Measurements from ENCODE around the gene ATP5F1E.

The ATP5F1E gene

DNA sequence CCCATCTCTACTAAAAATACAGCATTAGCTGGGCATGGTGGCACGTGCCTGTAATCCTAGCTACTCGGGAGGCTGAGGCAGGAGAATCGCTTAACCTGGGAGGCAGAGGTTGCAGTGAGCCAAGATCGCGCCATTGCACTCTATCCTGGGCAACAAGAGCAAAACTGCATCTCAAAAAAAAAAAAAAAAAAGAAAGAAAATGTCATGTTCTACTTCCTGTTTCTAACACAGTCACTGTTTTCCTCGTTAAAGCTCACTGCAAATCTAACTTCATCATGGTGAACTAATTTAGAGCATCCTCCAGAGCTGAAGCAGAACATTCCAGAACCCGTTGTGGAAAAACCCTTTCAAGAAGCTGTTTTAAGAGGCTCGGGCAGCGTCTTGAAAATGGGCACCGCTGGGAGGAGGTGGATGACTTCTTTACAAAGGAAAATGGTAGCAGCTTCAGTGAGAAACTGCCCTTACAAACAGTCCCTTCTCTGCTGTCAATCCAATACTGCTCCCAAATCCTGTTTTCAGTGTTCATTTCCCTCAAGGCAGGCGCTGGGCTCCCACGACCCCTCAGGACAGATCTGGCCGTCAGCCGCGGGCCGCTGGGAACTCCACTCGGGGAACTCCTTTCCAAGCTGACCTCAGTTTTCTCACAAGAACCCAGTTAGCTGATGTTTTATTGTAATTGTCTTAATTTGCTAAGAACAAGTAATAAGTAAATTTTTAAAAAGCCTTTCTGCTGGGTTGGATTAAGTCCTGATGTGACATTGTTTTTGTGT, 37.6 kb downstream of the ATP5F1E start:
- Histone ChIP-seq H3K27ac (ENCODE audit: low read length) (no peak overlapping the region), H3K4me1 (ENCODE audit: insufficient read depth, low read length) (no peaks in the 10 kb centered on the region), H4K20me1 (ENCODE audit: insufficient read depth, low read length) (peaks cover 14% of the 10 kb centered on the region; the same call in 1 of the 2 replicates), H3K27me3 (ENCODE audit: insufficient read depth, low read length, poor library complexity) (no peaks in the 10 kb centered on the region), H3K4me3 (ENCODE audit: low read depth in 1 of 2, low read length in 2 of 2) (no peak overlapping the region), H3K79me2 (ENCODE audit: insufficient read depth, low read length) (no peaks in the 10 kb centered on the region), H3K36me3 (ENCODE audit: insufficient read depth, low read length) (peaks cover 66% of the 10 kb centered on the region), H3K9ac (ENCODE audit: low read depth, low read length) (no peak overlapping the region), H2AFZ (ENCODE audit: low read depth, low read length) (no peak overlapping the region), H3K9me3 (ENCODE audit: insufficient read depth, low read length, severe bottlenecking) (no peaks in the 10 kb centered on the region), H3K4me2 (ENCODE audit: insufficient read depth, low read length) (no peak overlapping the region)
- TF ChIP-seq EZH2 (IDR thresholded peaks at IDR 0.05; ENCODE audit: borderline replicate concordance, low read depth, low read length, severe bottlenecking), result no peak
- TF ChIP-seq, protein P1, sequence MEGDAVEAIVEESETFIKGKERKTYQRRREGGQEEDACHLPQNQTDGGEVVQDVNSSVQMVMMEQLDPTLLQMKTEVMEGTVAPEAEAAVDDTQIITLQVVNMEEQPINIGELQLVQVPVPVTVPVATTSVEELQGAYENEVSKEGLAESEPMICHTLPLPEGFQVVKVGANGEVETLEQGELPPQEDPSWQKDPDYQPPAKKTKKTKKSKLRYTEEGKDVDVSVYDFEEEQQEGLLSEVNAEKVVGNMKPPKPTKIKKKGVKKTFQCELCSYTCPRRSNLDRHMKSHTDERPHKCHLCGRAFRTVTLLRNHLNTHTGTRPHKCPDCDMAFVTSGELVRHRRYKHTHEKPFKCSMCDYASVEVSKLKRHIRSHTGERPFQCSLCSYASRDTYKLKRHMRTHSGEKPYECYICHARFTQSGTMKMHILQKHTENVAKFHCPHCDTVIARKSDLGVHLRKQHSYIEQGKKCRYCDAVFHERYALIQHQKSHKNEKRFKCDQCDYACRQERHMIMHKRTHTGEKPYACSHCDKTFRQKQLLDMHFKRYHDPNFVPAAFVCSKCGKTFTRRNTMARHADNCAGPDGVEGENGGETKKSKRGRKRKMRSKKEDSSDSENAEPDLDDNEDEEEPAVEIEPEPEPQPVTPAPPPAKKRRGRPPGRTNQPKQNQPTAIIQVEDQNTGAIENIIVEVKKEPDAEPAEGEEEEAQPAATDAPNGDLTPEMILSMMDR (IDR thresholded peaks at IDR 0.05; ENCODE audit: borderline replicate concordance, extremely low read depth, low read length, poor library complexity, severe bottlenecking), result no peak
- ATAC-seq (ENCODE audit: insufficient read depth, low read depth), result no peak
- DNase-seq, result no peak

DNA sequence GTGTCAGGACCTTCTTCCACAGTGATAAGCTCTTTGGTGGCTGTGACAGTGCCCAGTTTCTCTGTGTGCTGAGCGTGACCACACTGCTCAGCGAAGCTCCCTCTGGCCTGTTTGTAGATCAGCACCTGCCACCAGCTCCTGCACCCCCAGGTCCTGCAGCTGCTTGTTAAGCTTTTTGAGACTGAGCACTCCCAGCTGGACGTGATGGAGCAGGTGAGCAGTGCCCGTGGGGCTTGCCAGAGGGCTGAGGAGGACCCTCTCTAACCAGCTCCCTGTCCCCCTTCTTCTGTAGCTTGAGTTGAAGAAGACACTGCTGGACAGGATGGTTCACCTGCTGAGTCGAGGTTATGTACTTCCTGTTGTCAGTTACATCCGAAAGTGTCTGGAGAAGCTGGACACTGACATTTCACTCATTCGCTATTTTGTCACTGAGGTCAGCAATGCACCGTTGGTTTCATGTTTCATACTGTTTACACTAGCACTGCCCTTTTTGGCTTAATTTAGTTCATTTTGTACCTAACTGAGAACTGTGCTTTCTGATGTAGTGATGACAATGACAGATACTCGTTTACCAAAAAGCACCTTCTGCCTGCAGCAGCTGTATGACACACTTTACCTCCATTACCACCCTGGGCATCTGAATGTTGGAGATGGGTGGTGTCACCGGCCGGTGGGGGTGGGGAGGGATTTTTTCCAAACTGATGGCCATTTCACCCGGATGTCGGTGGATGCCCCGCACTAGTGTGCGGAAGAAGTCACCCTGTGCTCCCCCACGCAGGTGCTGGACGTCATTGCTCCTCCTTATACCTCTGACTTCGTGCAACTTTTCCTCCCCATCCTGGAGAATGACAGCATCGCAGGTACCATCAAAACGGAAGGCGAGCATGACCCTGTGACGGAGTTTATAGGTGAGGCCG, 38.5 kb downstream of the ATP5F1E start:
- Histone ChIP-seq H4K20me1 (ENCODE audit: insufficient read depth, low read length) (peaks cover 18% of the 10 kb centered on the region; the same call in 1 of the 2 replicates), H3K4me1 (ENCODE audit: insufficient read depth, low read length) (no peaks in the 10 kb centered on the region), H3K9me3 (ENCODE audit: insufficient read depth, low read length, severe bottlenecking) (no peaks in the 10 kb centered on the region), H3K79me2 (ENCODE audit: insufficient read depth, low read length) (no peaks in the 10 kb centered on the region), H3K4me3 (ENCODE audit: low read depth in 1 of 2, low read length in 2 of 2) (no peak overlapping the region), H3K4me2 (ENCODE audit: insufficient read depth, low read length) (no peak overlapping the region), H3K27me3 (ENCODE audit: insufficient read depth, low read length, poor library complexity) (no peaks in the 10 kb centered on the region), H3K36me3 (ENCODE audit: insufficient read depth, low read length) (peaks cover 76% of the 10 kb centered on the region), H3K27ac (ENCODE audit: low read length) (no peak overlapping the region), H3K9ac (ENCODE audit: low read depth, low read length) (no peak overlapping the region), H2AFZ (ENCODE audit: low read depth, low read length) (no peak overlapping the region)
- no peak for TF ChIP-seq EZH2 (IDR thresholded peaks at IDR 0.05; ENCODE audit: borderline replicate concordance, low read depth, low read length, severe bottlenecking)
- TF ChIP-seq, protein P1 (IDR thresholded peaks at IDR 0.05; ENCODE audit: borderline replicate concordance, extremely low read depth, low read length, poor library complexity, severe bottlenecking), result no peak
- ATAC-seq (ENCODE audit: insufficient read depth, low read depth) (no peak), DNase-seq (no peak)

DNA sequence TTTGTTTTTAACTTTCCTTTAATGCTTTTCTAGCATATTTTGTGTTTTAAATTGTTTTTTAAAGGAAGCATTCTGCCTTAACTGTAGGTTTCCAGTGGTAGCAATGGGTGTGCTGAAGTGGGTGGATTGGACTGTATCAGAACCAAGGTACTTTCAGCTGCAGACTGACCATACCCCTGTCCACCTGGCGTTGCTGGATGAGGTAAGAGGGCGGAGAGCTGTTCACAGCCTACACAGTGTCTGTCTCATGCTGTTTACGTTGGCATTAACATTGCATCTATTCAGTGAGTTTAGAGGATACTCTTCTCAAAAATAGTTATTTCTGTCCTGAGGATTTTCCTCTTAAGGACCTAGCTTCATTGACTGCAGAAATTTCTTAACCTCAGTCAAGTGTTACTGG, 39.2 kb downstream of the ATP5F1E start:
- H2AFZ ChIP-seq (ENCODE audit: low read depth, low read length), result no peak overlapping the region
- H3K27me3 ChIP-seq (ENCODE audit: insufficient read depth, low read length, poor library complexity), result no peaks in the 10 kb centered on the region
- peaks cover 83% of the 10 kb centered on the region for H3K36me3 ChIP-seq (ENCODE audit: insufficient read depth, low read length)
- no peaks in the 10 kb centered on the region for H3K9me3 ChIP-seq (ENCODE audit: insufficient read depth, low read length, severe bottlenecking)
- no peaks in the 10 kb centered on the region for H3K79me2 ChIP-seq (ENCODE audit: insufficient read depth, low read length)
- no peak for TF ChIP-seq EZH2 (IDR thresholded peaks at IDR 0.05; ENCODE audit: borderline replicate concordance, low read depth, low read length, severe bottlenecking)
- TF ChIP-seq, protein P1 (IDR thresholded peaks at IDR 0.05; ENCODE audit: borderline replicate concordance, extremely low read depth, low read length, poor library complexity, severe bottlenecking), result no peak
- DNase-seq (no peak), ATAC-seq (ENCODE audit: insufficient read depth, low read depth) (no peak)
- no peak overlapping the region for H3K4me3 ChIP-seq (ENCODE audit: low read depth in 1 of 2, low read length in 2 of 2)
- H3K9ac ChIP-seq (ENCODE audit: low read depth, low read length), result no peak overlapping the region
- H4K20me1 ChIP-seq (ENCODE audit: insufficient read depth, low read length), result peaks cover 24% of the 10 kb centered on the region; the same call in 1 of the 2 replicates
- H3K4me1 ChIP-seq (ENCODE audit: insufficient read depth, low read length), result no peaks in the 10 kb centered on the region
- no peak overlapping the region for H3K4me2 ChIP-seq (ENCODE audit: insufficient read depth, low read length)
- H3K27ac ChIP-seq (ENCODE audit: low read length), result no peak overlapping the region
